Thyroid gland (tissue), 4 donors: Measurements from ENCODE around the gene PABPC1L2A. TPM values are rescaled to one million over a fixed set of nuclear protein-coding genes. Genes with fewer than 3 reads are reported as not detected.
"Not testable (repeated sequence)": the region's sequence is repeated elsewhere in the genome, so short reads cannot be mapped to it uniquely, and the experiment has no call there.

Source experiments
- DNase-seq, 2 donors: peaks; one replicate each; pipeline ENCODE4 v3.0.0-alpha.2; 2019
- H3K27ac ChIP-seq, 3 donors: fragments of 200-600 bp; sonication (generic); 1 replicate in 2 of 3; 2 replicates in 1 of 3; pipeline ENCODE4 v1.5.1; 2016 to 2019; ENCODE audit warnings: mild to moderate bottlenecking in 1 of 3, moderate library complexity in 1 of 3
- H3K27me3 ChIP-seq: fragments of 200-600 bp; sonication (generic); one replicate; pipeline ENCODE4 v1.5.1; 2019
- H3K36me3 ChIP-seq, 2 donors: fragments of 200-600 bp; sonication (generic); one replicate each; pipeline ENCODE4 v1.5.1; 2016 to 2019
- H3K4me1 ChIP-seq, 2 donors: fragments of 200-600 bp; sonication (generic); one replicate each; pipeline ENCODE4 v1.5.1; 2017 to 2019
- H3K4me3 ChIP-seq, 3 donors: fragments of 200-600 bp; sonication (generic); replicated peaks in 1 of 3; 1 replicate in 2 of 3; 2 replicates in 1 of 3; pipeline ENCODE4 v1.5.1; 2016; ENCODE audit warnings: mild to moderate bottlenecking in 1 of 3
- H3K9me3 ChIP-seq: fragments of 200-600 bp; sonication (generic); one replicate; pipeline ENCODE4 v1.5.1; 2017
- POLR2A ChIP-seq, 2 donors: fragments of 450-650 bp; IDR thresholded peaks; one replicate each; pipeline ENCODE4 v1.6.1; 2017; ENCODE audit warnings: antibody characterized with exemption in 2 of 2, mild to moderate bottlenecking in 2 of 2, moderate library complexity in 1 of 2
- WGBS, 2 donors: methylation state at CpG; one replicate each; pipeline ENCODE4 v1.1.5; 2017; 5-methylcytosine and 5-hydroxymethylcytosine counted together
- intact Hi-C: fragments of 100-400 bp; cut with DNase I; formaldehyde crosslinking; loops from one replicate; pipeline ENCODE4 v1.15.1; 2023
- total RNA-seq, 4 donors: library from RNA; depleted of rRNA; stranded (reverse); fragments of >200 nt; gene quantifications; one replicate each; pipeline ENCODE4 v1.2.3, GENCODE V29; 2016
- TF ChIP-seq, protein P1 (sequence below), 6 experiments: fragments of 200-600 bp in 3 of 6; fragments of 450-650 bp in 3 of 6; sonication (generic) in 3 of 6; IDR thresholded peaks; one replicate each; pipeline ENCODE4 v1.5.1; 2016 to 2019; ENCODE audit warnings: antibody characterized with exemption in 6 of 6, mild to moderate bottlenecking in 2 of 6, inconsistent platforms in 1 of 6, moderate library complexity in 1 of 6

The PABPC1L2A gene
- total RNA-seq, 4 donors from 2014 or later: not detected

DNA sequence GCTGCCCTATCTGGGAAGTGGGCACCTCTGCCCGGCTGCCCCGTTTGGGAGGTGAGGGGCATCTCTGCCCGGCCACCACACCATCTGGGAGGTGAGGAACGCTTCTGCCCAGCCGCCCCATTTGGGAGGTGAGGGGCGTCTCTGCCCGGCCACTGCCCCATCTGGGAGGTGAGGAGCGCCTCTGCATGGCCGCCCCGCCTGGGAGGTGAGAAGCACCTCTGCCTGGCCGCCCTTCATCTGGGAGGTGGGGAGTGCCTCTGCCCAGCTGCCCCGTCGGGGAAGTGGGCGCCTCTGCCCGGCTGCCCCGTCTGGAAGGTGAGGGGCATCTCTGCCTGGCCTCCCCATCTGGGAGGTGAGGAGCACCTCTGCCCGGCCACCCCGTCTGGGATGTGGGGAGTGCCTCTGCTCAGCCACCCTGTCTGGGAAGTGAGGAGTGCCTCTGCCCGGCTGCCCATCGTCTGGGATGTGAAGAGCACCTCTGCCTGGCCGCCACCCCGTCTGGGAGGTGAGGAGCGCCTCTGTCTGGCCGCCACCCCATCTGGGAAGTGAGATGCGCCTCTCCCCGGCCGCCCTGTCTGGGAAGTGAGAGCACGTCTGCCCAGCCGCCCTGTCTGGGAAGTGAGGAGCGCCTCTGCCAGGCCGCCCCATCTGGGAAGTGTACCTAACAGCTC lies 9.8 kb downstream of the PABPC1L2A start:
- H3K9me3 ChIP-seq: no peaks in the 10 kb centered on the region
- no peak overlapping the region for H3K27ac ChIP-seq
- H3K36me3 ChIP-seq: no peaks in the 10 kb centered on the region
- WGBS, 2 donors: 90 to 96% methylated on average over 2 to 3 of the region's 31 CpGs
- no peak for TF ChIP-seq POLR2A (IDR thresholded peaks at IDR 0.05)
- TF ChIP-seq, protein P1, sequence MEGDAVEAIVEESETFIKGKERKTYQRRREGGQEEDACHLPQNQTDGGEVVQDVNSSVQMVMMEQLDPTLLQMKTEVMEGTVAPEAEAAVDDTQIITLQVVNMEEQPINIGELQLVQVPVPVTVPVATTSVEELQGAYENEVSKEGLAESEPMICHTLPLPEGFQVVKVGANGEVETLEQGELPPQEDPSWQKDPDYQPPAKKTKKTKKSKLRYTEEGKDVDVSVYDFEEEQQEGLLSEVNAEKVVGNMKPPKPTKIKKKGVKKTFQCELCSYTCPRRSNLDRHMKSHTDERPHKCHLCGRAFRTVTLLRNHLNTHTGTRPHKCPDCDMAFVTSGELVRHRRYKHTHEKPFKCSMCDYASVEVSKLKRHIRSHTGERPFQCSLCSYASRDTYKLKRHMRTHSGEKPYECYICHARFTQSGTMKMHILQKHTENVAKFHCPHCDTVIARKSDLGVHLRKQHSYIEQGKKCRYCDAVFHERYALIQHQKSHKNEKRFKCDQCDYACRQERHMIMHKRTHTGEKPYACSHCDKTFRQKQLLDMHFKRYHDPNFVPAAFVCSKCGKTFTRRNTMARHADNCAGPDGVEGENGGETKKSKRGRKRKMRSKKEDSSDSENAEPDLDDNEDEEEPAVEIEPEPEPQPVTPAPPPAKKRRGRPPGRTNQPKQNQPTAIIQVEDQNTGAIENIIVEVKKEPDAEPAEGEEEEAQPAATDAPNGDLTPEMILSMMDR (IDR thresholded peaks at IDR 0.05): no peak
- H3K4me3 ChIP-seq: no peak overlapping the region
- no peaks in the 10 kb centered on the region for H3K4me1 ChIP-seq
- no peak for DNase-seq
- intact Hi-C loops: no loop called here
- no peaks in the 10 kb centered on the region for H3K27me3 ChIP-seq

DNA sequence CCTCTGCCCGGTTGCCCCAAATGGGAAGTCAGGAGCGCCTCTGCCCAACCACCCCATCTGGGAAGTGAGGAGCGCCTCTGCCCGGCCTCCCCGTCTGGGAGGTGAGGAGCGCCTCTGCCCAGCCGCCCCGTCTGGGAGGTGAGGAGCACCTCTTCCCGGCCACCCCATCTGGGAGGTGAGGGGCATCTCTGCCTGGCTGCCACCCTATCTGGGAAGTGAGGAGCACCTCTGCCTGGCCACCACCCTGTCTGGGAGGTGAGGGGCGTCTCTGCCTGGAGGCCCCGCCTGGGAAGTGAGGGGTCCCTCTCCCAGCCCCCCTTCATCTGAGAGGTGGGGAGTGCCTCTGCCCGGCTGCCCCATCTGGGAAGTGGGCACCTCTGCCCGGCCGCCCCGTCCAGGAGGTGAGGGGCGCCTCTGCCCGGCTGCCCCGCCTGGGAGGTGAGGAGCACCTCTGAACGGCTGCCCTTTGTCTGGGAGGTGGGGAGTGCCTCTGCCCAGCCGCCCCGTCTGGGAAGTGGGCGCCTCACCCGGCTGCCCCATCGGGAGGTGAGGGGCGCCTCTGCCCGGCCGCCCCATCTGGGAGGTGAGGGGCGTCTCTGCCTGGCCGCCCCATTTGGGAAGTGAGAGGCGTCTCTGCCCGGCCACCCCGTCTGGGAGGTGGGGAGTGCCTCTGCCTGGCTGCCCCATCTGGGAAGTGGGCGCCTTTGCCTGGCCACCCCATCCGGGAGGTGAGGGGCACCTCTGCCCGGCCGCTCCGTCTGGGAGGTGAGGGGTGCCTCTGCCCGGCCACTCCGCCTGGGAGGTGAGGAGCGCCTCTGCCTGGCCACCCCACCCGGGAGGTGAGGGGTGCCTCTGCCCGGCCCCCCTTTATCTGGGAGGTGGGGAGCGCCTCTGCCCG lies 10.6 kb downstream of the PABPC1L2A start:
- no peaks in the 10 kb centered on the region for H3K9me3 ChIP-seq
- WGBS, 2 donors: 90 to 97% methylated on average over 4 to 5 of the region's 44 CpGs
- no peak for DNase-seq
- TF ChIP-seq, protein P1 (IDR thresholded peaks at IDR 0.05): no peak
- TF ChIP-seq POLR2A (IDR thresholded peaks at IDR 0.05): no peak
- no peak overlapping the region for H3K4me3 ChIP-seq
- intact Hi-C loops: no loop called here
- H3K27me3 ChIP-seq: no peaks in the 10 kb centered on the region
- H3K36me3 ChIP-seq: no peaks in the 10 kb centered on the region
- H3K27ac ChIP-seq: no peak overlapping the region
- H3K4me1 ChIP-seq: no peaks in the 10 kb centered on the region

DNA sequence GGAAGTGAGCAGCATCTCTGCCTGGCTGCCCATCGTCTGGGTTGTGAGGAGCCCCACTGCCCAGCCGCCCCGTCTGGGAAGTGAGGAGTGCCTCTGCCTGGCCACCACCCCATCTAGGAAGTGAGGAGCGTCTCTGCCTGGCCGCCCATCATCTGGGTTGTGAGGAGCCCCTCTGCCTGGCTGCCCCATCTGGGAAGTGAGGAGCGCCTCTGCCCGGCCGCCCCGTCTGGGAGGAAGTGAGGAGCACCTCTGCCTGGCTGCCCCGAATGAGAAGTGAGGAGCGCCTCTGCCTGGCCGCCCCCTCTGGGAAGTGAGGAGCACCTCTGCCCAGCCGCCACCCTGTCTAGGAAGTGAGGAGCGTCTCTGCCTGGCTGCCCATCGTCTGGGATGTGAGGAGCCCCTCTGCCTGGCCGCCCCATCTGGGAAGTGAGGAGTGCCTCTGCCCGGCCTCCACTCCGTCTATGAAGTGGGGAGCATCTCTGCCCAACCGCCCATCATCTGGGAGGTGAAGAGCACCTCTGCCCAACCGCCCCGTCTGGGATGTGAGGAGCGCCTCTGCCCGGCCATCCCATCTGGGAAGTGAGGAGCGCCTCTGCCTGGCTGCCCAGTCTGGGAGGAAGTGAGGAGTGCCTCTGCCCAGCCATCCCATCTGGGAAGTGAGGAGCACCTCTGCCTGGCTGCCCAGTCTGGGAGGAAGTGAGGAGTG lies 11.4 kb downstream of the PABPC1L2A start:
- H3K4me3 ChIP-seq, H3K9me3 ChIP-seq, H3K36me3 ChIP-seq, H3K4me1 ChIP-seq, intact Hi-C loops, H3K27ac ChIP-seq, H3K27me3 ChIP-seq, DNase-seq: not testable (repeated sequence)
- 98 to 100% methylated on average over 8 of the region's 24 CpGs for WGBS, 2 donors

DNA sequence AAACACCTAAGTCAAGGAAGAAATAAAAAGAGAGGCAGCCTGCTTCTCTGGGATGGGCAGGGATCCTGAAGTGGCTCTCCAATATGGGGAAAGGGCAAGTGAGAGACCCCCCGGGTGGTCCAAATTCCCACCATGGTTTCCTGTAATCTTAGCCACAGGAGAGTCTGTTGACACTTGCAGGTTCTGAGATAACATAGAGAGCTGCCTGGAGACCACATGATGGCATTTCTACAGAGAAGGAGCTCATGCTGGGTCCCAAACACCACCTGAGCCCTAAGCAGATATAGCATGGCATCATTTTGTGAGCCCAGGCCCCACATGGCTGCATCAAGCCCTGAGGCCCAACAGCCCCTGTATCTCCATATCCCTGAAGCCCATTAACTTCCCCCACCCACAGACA lies 50.4 kb downstream of the PABPC1L2A start:
- WGBS, 2 donors: 0% methylated on average over 1 of the region's 1 CpG; no CpG with 5 or more reads in 1 of the 2 donors
- no peak for TF ChIP-seq POLR2A (IDR thresholded peaks at IDR 0.05)
- TF ChIP-seq, protein P1 (IDR thresholded peaks at IDR 0.05): no peak
- intact Hi-C loops: no loop called here

More for the DNA sequence above, 50.4 kb downstream of the PABPC1L2A start:
- DNase-seq: no peak
- no peaks in the 10 kb centered on the region for H3K9me3 ChIP-seq
- no peaks in the 10 kb centered on the region for H3K27me3 ChIP-seq
- H3K4me3 ChIP-seq: no peak overlapping the region
- H3K4me1 ChIP-seq: no peaks in the 10 kb centered on the region
- no peak overlapping the region for H3K27ac ChIP-seq
- no peaks in the 10 kb centered on the region for H3K36me3 ChIP-seq

Other genes starting within 250 kb of the PABPC1L2A start
- gene FAM236C, start 166.9 kb downstream of the PABPC1L2A start, total RNA-seq: not detected
- 10 to 100 TPM in 1 of 4 donors, 1 to 10 TPM in 1, not detected in 2; 2.6 to 11.7 TPM for gene FAM236A, start 141.3 kb downstream of the PABPC1L2A start, total RNA-seq
- under 1 TPM in 2 of 4 donors, not detected in 2; 0.27 to 0.45 TPM for gene DMRTC1, start 135.7 kb downstream of the PABPC1L2A start, total RNA-seq
- gene PABPC1L2B, start 76.6 kb downstream of the PABPC1L2A start, total RNA-seq: not detected
- gene NAP1L2, start 135.3 kb upstream of the PABPC1L2A start, total RNA-seq: 10 to 100 TPM in 2 of 4 donors, 1 to 10 TPM in 2; 5.6 to 13.9 (median 9.9) TPM